Measurements from ENCODE around the gene RHEX. TPM values are rescaled to one million over a fixed set of nuclear protein-coding genes. Genes with fewer than 3 reads are reported as not detected.

RHEX gene
- total RNA-seq, 1 donor from 2014 or later, result 0.53 TPM

GRCh38 chr1:206087091-206087490, 34.1 kb downstream of the RHEX start:
- intact Hi-C loops (cut with DNase I), result no loop called here
- Histone ChIP-seq H3K4me3 (no peak overlapping the region), H3K4me1 (no peaks in the 10 kb centered on the region), H3K27me3 (no peaks in the 10 kb centered on the region), H3K9me3 (no peaks in the 10 kb centered on the region), H3K36me3 (no peaks in the 10 kb centered on the region), H3K27ac (no peak overlapping the region)
- DNase-seq (ENCODE audit: low spot score in 2 of 2), result no peak
- TF ChIP-seq CTCF (IDR thresholded peaks at IDR 0.05), result no peak

DNA sequence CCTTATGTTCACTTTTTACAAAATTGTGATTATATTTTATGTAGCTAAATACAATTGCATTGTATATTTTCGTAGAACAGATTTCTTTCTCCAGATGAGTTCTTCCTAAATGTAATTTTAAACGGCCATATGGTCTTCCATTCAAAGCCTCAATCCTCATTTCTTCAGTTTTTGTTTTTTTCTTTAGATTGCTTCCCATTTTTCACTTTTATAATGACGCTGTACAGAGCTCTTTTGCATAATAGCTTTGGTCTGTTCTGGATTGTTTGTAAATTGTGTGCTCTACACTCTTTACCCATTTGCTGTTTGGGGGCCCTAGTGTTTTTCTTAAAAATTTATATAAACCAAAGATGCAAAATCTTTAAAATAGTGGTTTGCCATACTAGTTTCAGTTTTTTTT, 36.4 kb downstream of the RHEX start:
- TF ChIP-seq CTCF (IDR thresholded peaks at IDR 0.05), result no peak
- H3K36me3 ChIP-seq, result no peaks in the 10 kb centered on the region
- H3K4me1 ChIP-seq, result no peaks in the 10 kb centered on the region
- no peaks in the 10 kb centered on the region for H3K27me3 ChIP-seq
- DNase-seq (ENCODE audit: low spot score in 2 of 2), result no peak
- intact Hi-C loops (cut with DNase I), result no loop called here
- no peaks in the 10 kb centered on the region for H3K9me3 ChIP-seq
- H3K27ac ChIP-seq, result no peak overlapping the region
- no peak overlapping the region for H3K4me3 ChIP-seq

DNA sequence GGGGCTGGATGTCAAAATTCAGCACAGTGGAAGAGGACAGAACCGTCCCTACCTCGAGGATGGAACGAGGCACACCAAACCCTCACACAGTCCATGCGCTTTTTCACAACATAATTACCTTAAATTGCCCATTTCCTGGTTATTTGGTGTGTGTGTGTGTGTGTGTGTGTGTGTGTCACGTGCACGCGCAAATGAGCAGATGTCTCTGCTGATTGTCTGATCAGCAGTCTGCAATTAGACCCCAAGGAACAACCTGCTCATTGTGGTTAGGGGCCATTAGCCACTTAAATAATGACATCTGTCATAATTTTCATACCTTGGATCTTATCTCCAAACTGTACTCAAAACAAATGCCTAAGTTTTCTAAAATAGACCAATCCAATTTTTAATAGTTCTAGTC, 41.1 kb downstream of the RHEX start:
- H3K4me3 ChIP-seq, result no peak overlapping the region
- H3K36me3 ChIP-seq, result no peaks in the 10 kb centered on the region
- intact Hi-C loops (cut with DNase I), result no loop called here
- no peaks in the 10 kb centered on the region for H3K9me3 ChIP-seq
- no peak overlapping the region for H3K27ac ChIP-seq
- no peak for TF ChIP-seq CTCF (IDR thresholded peaks at IDR 0.05)
- H3K27me3 ChIP-seq, result no peaks in the 10 kb centered on the region
- no peak for DNase-seq (ENCODE audit: low spot score in 2 of 2)
- no peaks in the 10 kb centered on the region for H3K4me1 ChIP-seq

DNA sequence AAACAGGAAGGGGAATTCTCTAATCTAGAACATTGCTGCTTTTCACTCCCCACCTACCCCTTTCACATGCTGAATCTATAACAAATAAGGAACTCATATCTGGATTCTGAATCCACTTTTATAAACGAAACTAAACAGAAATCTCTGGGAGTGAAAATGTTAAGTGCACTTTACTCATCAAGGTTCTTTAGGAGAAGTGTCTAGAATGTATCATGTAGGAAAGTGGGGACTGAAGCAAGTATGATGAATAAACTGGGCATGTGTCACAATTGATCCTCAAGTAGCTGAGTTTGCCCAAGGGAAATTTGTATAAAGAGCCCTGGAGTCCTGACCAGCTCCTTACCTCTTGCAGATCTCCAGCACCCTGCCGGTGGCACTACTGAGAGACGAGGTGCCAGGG, 44.4 kb downstream of the RHEX start:
- TF ChIP-seq CTCF (IDR thresholded peaks at IDR 0.05), result no peak

GRCh38 chr1:206098242-206098919, 45.4 kb downstream of the RHEX start:
- Histone ChIP-seq H3K36me3 (no peaks in the 10 kb centered on the region), H3K27me3 (no peaks in the 10 kb centered on the region), H3K27ac (no peak overlapping the region), H3K4me3 (no peak overlapping the region), H3K4me1 (no peaks in the 10 kb centered on the region), H3K9me3 (no peaks in the 10 kb centered on the region)
- intact Hi-C loops (cut with DNase I), result no loop called here
- TF ChIP-seq CTCF (IDR thresholded peaks at IDR 0.05), result no peak
- no peak for DNase-seq (ENCODE audit: low spot score in 2 of 2)

More for the DNA sequence above, 44.4 kb downstream of the RHEX start:
- H3K4me3 ChIP-seq, result no peak overlapping the region
- H3K9me3 ChIP-seq, result no peaks in the 10 kb centered on the region
- no peaks in the 10 kb centered on the region for H3K4me1 ChIP-seq
- DNase-seq (ENCODE audit: low spot score in 2 of 2), result no peak
- no peak overlapping the region for H3K27ac ChIP-seq
- H3K27me3 ChIP-seq, result no peaks in the 10 kb centered on the region
- H3K36me3 ChIP-seq, result no peaks in the 10 kb centered on the region
- intact Hi-C loops (cut with DNase I), result no loop called here

All from ascending aorta (tissue), 2 donors.